SW480 (cell line): ENCODE data around the gene COPS7A.

Experiments used
- DNase-seq: peaks from one replicate; pipeline ENCODE4 v3.0.0-alpha.2; 2016; ENCODE audit warnings: low spot score

Gene COPS7A

DNA sequence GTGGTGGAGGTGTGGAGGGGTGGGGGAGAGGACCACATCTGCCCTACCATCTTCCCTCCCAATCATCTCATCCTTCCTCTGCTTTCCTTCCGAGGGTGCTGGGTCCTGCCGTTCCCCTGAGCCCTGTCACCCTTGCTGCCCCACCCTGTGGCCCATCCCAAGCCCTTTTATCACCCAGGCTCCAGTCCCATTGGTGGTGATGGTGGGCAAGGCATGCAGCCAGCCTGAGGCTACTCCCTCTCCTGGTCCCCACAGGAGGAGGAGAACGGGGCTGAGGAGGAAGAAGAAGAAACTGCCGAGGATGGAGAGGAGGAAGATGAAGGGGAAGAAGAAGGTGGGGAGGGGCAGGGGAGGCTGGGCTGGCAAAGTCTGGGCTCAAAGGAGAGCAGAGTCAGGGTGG is 45.8 kb downstream of the COPS7A start:
- no peak for DNase-seq

DNA sequence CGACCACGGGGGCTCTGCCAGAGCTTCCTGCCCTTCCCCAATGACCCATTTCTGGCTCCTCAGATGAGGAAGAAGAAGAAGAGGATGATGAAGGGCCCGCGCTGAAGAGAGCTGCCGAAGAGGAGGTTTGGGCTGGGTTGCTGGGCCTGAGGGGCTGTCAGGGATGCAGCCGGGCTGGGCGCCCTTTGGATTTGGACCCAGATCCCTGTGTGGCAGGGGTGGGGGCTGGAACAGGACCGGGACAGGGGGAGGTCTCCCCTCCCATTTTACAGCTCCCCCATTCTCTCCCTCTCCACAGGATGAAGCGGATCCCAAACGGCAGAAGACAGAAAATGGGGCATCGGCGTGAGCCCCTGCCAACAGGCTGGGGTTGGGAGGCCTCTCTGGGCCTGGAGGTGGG is 46.2 kb downstream of the COPS7A start:
- DNase-seq: no peak

DNA sequence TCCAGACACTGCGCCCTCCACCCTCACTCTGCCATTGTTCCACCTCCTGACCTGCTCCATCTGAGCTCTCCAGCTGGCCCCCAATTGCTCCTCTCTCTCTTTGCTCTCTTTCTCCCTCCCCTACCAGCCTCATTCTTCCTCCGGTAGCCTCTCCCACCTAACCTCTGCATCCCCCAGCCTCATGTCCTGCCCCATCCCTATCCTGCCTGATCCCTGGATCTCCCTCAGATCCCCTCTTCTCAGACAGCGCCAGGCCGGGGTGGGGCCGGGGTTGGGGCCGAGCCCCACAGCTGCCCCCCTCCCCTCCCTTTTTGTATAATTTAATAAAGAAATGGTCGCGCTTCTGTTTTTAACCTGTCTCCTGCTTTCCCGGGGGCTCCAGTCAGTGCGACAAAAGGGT is 46.8 kb downstream of the COPS7A start:
- no peak for DNase-seq

DNA sequence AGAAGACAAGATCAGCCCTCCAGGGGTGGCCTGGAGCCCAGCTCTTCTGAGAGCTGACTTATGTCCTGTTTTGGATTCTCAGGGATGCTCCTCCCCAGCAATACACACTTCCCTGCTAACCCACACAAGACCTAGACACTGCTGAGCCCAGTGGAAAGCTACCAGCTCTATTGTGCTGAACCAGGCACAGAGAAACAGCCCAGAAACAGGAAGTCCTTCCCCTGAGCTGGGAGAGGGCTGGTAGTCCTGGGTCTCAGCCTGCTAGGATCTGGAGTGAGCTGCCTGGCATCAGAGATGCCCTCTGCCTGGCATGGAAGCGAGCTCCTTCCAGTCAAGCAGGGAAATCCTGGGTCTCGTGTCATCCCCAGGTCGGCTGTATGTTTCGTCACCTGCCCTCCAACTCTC is 47.2 kb downstream of the COPS7A start:
- DNase-seq: no peak

DNA sequence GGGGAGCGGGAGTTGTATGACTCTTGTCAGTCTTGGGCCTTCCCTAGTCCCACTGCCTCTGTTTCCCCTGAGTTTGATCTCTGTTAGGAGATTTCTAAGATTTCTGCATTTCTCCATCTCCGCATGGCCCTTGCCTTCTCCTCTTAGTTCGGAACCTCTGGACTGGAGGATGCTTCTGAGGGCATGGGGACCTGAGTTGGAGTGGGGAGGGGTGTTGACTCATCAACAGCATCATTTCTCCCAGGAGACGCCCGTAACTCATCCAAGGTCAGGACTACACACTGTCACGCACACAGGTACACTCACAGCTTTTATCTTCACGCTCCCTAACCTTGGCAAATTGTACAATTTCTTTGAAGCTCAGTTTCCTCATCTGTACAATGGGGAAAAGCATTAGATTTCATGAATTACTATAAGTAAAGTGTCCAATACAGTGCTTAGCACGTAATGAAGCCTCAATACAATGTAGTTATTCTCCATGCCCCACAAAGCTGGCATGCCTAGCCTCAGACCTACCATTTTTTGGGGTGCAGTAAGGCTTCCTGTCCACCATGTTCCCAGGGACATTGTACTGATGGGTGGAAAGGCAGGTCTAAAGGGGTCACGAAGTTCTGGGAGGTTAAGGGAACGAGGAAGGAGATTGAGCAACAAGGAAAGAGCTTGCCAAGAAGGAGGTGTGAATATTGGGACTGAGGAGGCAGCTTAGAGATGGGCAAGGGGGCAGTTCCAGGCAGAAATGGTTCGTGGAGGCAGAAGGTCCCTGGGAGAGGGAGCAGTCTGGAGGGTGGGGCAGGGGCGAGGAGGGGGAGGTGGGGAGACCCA is 47.9 kb downstream of the COPS7A start:
- DNase-seq: no peak

DNA sequence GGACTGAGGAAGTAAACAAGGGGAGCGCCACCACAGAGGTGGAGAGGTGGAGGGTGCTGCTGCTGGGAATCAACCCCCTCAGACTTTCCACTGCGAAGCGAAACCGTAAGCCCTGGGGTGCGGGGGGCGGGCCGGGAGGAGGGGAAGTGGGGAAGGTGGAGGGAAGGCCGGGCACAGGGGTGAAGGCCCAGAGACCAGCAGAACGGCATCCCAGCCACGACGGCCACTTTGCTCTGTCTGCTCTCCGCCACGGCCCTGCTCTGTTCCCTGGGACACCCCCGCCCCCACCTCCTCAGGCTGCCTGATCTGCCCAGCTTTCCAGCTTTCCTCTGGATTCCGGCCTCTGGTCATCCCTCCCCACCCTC is 48.5 kb downstream of the COPS7A start, which contains the start of gene LAG3:
LAG3 (plus strand) TSS at position 190 of the 365 bp plus-strand sequence. CDS start 333 bp downstream, outside the sequence.
- no peak for DNase-seq

DNA sequence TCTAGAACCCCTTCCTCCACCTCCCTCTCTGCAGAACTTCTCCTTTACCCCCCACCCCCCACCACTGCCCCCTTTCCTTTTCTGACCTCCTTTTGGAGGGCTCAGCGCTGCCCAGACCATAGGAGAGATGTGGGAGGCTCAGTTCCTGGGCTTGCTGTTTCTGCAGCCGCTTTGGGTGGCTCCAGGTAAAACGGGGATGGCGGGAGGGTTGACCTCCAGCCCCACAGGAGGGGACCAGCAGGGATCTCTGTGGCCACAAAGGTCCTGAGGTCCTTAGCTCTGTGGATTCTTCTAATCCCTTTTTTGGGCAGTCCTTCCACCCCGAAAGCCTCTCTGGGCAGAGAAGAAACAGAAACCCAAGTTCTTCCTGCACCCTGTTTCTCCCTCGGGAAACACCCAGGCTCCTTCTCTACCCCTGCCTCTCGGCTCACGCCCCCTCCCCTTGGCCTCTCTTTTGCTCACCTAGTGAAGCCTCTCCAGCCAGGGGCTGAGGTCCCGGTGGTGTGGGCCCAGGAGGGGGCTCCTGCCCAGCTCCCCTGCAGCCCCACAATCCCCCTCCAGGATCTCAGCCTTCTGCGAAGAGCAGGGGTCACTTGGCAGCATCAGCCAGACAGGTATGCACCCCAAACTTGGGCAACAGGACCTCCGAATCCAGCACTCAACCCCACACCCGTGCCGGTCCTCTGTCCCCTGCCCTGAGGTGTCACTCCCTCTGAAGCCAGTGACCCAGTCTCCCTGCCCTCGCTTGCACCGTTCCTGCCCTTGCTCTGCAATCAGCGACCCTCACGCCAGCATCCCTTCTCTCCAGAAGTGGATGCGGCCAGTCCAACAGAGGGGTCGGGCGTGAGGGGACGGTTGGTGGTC is 49.1 kb downstream of the COPS7A start:
- DNase-seq: no peak

DNA sequence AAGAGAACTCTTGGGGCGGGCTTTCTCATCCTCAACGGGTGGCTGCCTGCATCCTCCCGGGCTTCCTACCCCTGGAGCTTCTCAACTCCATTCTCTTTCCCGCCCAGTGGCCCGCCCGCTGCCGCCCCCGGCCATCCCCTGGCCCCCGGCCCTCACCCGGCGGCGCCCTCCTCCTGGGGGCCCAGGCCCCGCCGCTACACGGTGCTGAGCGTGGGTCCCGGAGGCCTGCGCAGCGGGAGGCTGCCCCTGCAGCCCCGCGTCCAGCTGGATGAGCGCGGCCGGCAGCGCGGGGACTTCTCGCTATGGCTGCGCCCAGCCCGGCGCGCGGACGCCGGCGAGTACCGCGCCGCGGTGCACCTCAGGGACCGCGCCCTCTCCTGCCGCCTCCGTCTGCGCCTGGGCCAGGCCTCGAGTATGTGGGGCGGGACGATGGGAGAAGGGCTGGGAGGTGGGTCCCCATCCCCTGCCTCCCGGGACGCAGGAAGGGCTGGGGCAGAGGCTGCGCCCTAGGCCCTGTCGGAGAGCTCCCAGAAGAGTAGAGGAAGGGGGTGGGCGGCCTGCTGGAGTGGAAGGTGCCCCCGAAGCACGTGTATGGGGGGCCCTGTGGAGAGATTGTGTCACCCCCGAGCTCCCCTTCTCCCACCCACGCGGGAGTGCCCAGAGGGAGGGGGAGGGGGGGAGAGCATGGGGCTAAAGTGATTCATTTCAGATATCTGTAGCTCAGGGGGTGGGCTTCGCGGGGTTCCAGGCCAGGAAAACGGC is 49.9 kb downstream of the COPS7A start:
- no peak for DNase-seq

DNA sequence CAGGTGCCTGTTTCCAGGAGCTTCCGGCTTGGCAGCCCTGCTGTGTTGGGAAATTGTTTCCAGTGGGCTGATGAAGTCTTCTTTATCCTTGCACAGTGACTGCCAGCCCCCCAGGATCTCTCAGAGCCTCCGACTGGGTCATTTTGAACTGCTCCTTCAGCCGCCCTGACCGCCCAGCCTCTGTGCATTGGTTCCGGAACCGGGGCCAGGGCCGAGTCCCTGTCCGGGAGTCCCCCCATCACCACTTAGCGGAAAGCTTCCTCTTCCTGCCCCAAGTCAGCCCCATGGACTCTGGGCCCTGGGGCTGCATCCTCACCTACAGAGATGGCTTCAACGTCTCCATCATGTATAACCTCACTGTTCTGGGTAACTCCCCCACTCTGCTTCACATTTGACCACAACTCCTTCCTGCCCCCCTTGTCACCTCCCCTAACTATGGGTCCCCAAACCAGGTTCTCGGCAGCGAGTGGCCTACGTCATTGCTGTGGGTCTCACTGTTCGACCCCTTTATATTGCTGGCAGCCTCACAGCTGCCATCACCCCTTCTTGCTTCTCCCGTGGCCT is 50.7 kb downstream of the COPS7A start:
- no peak for DNase-seq

DNA sequence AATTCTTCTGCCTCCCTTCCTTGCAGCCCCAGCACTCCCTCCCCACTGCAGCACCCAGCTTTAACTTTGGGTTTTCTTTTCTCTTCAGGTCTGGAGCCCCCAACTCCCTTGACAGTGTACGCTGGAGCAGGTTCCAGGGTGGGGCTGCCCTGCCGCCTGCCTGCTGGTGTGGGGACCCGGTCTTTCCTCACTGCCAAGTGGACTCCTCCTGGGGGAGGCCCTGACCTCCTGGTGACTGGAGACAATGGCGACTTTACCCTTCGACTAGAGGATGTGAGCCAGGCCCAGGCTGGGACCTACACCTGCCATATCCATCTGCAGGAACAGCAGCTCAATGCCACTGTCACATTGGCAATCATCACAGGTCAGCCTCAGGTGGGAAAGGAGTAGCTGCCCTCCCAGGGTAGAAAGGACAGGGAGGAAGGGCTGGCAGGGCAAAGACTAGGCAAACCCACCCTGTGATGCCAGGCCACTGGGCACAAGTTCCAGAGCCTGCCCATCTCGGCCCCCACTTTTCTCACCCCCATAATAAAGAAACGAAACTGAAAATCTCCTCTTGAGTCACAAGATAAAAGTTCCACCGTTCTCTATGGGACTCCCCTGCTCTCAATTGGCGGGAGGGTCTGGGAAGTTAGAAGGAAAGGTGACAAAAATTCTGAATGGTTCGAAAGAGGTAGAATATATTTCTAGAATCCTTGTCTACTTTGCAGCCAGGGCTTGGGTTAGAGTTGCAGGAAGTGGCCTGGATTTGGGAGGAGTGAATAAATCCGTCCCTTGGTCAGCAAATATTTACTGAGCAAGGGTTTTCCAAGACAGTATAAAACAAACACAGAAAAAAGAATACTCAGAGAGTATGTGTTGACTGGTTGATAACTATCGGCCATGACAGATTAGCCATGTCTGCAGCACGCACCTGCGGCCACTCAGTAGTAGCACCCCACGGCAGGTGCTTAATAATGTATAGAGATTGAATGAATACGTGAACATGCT is 51.6 kb downstream of the COPS7A start:
- no peak for DNase-seq

DNA sequence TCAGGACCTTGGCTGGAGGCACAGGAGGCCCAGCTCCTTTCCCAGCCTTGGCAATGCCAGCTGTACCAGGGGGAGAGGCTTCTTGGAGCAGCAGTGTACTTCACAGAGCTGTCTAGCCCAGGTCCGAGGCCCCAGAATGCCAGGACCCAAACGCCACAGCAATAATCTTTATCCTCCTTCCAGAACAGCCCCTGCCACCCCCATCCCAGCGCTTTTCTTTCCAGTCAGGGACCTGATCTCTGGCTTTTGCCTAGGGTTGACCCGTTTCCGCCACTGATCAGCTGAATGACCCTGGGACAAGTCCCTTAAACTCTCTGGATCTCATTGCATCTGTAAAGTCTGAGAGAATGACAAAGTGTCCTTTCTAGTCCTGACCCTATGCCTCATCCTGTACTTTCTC is 53.5 kb downstream of the COPS7A start:
- no peak for DNase-seq

DNA sequence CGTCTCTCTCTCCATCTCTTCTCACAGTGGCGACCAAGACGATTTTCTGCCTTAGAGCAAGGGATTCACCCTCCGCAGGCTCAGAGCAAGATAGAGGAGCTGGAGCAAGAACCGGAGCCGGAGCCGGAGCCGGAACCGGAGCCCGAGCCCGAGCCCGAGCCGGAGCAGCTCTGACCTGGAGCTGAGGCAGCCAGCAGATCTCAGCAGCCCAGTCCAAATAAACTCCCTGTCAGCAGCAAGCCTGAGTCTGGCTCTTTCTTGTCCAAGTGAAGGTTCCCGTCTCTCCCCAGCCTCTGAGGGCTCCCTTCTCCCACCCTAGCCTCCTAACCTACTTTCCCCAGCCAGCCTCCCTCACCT is 54.3 kb downstream of the COPS7A start:
- no peak for DNase-seq

DNA sequence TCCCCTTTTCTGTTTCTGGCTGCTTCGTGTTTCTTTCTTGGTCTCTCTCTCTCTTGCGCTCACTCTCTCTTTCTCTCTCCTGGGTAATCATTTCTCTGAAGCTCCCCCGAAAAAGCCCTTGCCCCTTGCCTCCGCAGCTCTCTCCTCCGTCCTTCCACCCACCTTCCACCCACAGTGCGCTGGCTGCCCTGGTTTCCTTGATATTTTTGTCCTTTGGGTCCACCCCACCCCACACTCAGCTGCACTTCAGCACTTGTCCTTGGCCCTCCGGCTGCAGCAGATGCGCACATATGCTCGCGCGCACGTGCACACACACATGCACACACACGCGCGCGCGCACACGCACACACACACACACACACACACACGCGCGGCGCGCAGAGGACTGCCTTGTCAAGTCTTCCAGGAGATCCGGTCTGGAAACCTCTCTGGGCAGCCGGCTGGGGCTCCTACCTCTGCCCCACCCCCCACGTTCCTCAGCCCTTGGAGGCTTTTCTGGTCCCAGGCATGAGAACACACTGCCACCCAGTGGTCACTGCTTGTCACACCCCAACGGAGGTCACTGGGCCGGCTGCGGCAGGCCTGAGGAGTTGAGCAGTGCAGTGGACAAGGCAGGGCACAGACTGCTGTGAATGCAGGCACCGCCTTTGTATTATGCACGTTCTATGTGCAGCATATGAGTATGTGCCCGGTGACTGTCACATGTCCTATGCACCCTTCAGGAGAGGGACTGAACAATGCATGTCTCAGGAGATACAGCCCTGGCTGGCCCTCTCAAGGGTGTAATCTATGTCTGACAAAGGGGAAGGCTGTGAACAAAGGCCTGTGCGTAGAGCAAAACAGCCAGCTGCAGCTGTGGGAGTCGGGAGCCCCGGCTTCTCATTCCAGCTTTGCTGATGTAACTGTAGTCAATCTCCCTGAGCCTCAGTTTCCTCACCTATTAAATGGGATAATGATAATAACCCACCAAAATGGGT is 55.0 kb downstream of the COPS7A start:
- peak; percentile 94 for DNase-seq

DNA sequence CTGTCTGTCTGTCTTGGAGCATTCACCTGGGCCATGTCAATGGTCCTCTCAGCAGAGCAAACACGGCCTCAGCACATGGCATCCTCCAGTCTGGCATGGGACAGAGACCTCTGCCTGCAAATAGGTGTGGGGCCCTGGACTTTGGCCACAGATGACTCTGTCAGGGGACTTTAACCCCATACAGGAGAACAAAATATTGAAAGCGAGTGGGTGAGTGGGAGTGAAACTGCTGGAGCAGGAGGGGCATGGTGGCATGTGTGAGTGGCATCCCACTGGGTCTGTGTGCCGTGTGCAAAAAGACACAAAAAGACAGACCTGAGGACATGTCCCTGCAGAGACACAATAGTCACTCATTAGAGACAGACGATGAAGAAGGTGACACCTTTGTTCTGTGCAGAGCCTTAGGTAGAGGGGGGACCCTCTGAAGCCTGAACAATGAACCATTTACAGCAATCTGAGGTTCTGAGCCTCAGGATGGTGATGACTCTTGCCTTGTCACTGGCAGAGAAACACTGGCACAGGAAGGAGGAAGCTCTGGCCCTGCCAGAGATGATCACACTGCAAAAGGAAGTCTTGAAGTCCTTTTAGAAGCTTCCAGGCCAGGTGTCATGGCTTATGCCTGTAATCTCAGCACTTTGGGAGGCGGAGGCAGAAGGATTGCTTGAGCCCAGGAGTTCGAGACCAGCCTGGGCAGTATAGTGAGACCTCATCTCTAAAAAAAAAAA is 56.0 kb downstream of the COPS7A start:
- peak; percentile 46 for DNase-seq

DNA sequence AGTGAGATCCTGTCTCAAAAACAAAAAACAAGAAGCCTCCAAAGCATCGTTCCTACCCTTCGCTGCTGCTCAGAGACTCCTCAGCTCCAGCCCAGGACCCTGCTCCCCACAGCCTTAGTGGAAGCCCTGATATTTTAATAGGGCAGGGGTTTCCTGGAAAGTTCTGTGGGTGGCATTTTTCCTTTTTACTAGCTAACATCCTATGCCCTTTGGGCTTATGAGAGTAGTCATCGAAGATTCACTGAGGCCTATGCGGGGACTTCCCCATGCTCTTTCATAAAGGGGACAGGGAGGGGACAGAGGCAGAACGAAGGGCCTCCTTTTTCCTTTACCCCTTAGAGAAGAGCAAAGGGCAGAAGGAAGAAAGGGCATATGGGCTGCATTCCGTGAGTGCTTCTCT is 56.7 kb downstream of the COPS7A start:
- no peak for DNase-seq
